Right atrium auricular region (tissue), 2 donors: ENCODE data around the gene CYP26A1. TPM values are rescaled to one million over a fixed set of nuclear protein-coding genes. Genes with fewer than 3 reads are reported as not detected.

Experiments used
- DNase-seq: peaks from one replicate; pipeline ENCODE4 v3.0.0-alpha.2; 2019; ENCODE audit warnings: low spot score
- H3K27ac ChIP-seq, 2 donors: fragments of 200-600 bp; sonication (generic); 1 replicate in 1 of 2; 2 replicates in 1 of 2; pipeline ENCODE4 v1.5.1; 2016 to 2019
- H3K27me3 ChIP-seq, 2 donors: fragments of 200-600 bp; sonication (generic); one replicate each; pipeline versions ENCODE4 v1.5.1 to v1.6.0; 2017 to 2019
- H3K36me3 ChIP-seq: fragments of 200-600 bp; sonication (generic); one replicate; pipeline ENCODE4 v1.5.1; 2016
- H3K4me1 ChIP-seq, 2 donors: fragments of 200-600 bp; sonication (generic); one replicate each; pipeline versions ENCODE4 v1.5.1 to v1.6.0; 2017 to 2019
- H3K4me3 ChIP-seq, 2 donors: fragments of 200-600 bp; sonication (generic); 1 replicate in 1 of 2; 2 replicates in 1 of 2; pipeline ENCODE4 v1.5.1; 2017 to 2019; ENCODE audit warnings: mild to moderate bottlenecking in 1 of 2, moderate library complexity in 1 of 2
- H3K9me3 ChIP-seq, 2 donors: fragments of 200-600 bp; sonication (generic); one replicate each; pipeline ENCODE4 v1.5.1; 2019
- total RNA-seq, 2 donors: library from RNA; depleted of rRNA; stranded (reverse); fragments of >200 nt; gene quantifications; one replicate each; pipeline ENCODE4 v1.1.0, GENCODE V29; 2016
- TF ChIP-seq, protein P1 (sequence below), 2 donors: fragments of 200-600 bp; sonication (generic); IDR thresholded peaks; one replicate each; pipeline ENCODE4 v1.5.1; 2019; ENCODE audit warnings: antibody characterized with exemption in 2 of 2

Gene CYP26A1
- total RNA-seq, 2 donors from 2014 or later: not detected

- Histone ChIP-seq H3K4me3 (peak overlapping the region in 1 of 2 donors; percentile 34), H3K27ac (no peak overlapping the region), H3K27me3 (peaks cover 9 to 35% of the 10 kb centered on the region in 2 donors), H3K36me3 (no peaks in the 10 kb centered on the region), H3K9me3 (no peaks in the 10 kb centered on the region), H3K4me1 (peaks cover 0 to 45% of the 10 kb centered on the region in 2 donors)
- TF ChIP-seq, protein P1, sequence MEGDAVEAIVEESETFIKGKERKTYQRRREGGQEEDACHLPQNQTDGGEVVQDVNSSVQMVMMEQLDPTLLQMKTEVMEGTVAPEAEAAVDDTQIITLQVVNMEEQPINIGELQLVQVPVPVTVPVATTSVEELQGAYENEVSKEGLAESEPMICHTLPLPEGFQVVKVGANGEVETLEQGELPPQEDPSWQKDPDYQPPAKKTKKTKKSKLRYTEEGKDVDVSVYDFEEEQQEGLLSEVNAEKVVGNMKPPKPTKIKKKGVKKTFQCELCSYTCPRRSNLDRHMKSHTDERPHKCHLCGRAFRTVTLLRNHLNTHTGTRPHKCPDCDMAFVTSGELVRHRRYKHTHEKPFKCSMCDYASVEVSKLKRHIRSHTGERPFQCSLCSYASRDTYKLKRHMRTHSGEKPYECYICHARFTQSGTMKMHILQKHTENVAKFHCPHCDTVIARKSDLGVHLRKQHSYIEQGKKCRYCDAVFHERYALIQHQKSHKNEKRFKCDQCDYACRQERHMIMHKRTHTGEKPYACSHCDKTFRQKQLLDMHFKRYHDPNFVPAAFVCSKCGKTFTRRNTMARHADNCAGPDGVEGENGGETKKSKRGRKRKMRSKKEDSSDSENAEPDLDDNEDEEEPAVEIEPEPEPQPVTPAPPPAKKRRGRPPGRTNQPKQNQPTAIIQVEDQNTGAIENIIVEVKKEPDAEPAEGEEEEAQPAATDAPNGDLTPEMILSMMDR (IDR thresholded peaks at IDR 0.05): no peak
- peak; percentile 42 for DNase-seq
These were observed 10.3 kb upstream of the CYP26A1 start for GRCh38 chr10:93063144-93063976.

DNA sequence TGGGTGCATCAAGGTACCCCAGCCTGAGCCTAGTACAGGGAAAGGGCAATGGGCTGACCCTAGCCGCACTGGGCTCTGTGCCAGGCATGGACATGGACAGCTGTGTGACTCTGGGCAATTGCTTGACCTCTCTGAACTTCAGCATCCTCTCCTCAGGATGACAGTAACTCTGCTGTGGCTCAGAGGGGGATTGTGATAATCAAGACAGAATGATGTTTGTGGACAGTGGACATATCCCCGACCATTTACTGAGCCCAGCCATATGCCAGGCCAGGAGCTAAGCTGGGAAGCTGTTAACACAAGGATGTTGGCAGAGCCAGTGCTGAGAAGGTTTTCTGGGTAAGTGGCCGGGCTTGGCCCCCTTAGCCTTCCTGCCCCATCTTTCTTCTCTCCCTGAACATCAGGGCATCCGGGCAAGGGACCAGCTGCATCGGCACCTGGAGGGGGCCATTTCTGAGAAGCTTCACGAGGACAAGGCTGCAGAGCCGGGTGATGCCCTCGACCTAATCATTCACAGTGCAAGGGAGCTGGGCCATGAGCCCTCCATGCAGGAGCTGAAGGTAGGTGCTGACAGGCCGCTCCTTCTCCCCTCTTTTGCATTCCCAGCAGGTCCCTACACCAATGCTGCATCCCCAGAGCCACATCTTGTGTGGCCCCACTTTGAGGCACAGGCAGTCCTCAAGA is 9.6 kb upstream of the CYP26A1 start:
- peak; percentile 34 for DNase-seq
- no peaks in the 10 kb centered on the region for H3K36me3 ChIP-seq
- H3K9me3 ChIP-seq: no peaks in the 10 kb centered on the region
- TF ChIP-seq, protein P1 (IDR thresholded peaks at IDR 0.05): no peak
- peaks cover 9 to 40% of the 10 kb centered on the region in 2 donors for H3K27me3 ChIP-seq
- H3K27ac ChIP-seq: no peak overlapping the region
- no peak overlapping the region for H3K4me3 ChIP-seq
- H3K4me1 ChIP-seq: peaks cover 0 to 51% of the 10 kb centered on the region in 2 donors

DNA sequence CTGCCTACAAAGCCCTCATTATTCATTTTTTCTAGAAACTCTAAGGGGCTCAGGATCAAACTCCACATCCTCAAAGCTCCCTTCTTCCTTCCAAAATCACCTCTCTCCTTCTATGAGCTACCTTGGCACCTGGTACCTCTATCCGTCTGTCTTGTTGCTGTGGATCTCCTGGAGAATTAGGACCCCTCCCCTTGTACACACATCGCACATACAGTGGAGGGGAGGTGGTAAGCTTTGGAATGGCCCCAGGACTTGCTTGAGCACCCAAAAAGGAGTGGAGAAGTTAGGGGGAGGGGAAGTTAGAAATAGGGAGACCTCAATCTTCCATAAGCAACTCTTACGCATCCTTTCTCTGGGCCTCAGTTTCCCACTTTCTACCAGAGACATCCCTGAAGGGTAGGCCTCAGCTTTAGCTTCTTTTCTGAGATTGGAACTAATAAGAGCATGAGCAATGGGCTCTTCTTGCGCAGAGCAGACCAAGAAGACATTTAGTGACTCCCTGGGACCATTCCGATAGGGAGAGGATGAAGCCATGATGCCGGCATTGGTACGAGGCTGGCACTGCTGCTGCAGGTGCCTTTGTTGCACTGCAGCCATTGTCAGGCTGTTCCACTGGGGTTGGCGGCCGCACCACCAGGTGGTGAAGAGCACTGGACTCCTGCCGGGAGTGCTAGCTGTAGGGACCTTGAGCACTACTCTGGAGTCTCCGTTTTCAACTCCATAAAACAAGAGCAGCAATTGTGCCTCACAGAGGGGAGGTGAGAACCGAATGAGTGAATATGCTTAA is 8.6 kb upstream of the CYP26A1 start:
- Histone ChIP-seq H3K4me3 (no peak overlapping the region), H3K9me3 (no peaks in the 10 kb centered on the region), H3K27me3 (peaks cover 3 to 40% of the 10 kb centered on the region in 2 donors), H3K36me3 (no peaks in the 10 kb centered on the region), H3K4me1 (peaks cover 0 to 50% of the 10 kb centered on the region in 2 donors), H3K27ac (no peak overlapping the region)
- TF ChIP-seq, protein P1 (IDR thresholded peaks at IDR 0.05): no peak
- DNase-seq: peak; percentile 5

DNA sequence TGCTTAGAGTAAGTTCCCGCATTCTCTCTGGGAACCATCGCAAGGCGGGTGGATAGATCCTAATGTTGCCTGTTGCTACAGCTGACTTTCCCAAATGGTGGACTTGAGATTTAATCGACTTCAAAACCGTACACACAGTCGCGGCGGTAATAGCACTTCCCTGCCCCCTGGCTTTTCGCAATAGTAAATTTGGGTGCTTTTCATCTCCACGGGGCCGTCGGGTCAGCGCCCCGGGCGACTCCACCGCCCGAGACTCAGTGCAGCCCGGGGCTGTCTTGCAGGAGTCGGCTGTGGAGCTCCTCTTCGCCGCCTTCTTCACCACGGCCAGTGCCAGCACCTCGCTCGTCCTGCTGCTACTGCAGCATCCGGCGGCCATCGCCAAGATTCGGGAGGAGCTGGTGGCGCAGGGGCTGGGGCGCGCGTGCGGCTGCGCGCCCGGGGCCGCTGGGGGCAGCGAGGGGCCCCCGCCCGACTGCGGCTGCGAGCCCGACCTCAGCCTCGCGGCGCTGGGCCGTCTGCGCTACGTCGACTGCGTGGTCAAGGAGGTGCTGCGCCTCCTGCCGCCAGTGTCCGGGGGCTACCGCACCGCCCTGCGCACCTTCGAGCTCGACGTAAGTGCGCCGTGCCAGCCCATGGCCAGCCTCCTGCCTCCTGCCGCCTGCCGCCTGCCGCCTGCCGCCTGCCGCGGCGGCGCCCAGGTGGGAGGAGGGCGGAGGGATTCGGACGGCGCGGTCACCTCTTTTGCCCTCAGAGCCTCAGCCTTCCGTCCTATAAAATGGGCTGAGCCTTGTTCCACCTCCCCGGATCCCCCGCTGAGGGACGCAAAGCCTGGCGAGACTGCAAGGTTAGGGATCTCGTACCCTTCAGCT is 7.8 kb upstream of the CYP26A1 start:
- H3K27me3 ChIP-seq: peaks cover 2 to 40% of the 10 kb centered on the region in 2 donors
- H3K4me3 ChIP-seq: peak overlapping the region in 1 of 2 donors; percentile 10
- H3K27ac ChIP-seq: no peak overlapping the region
- H3K4me1 ChIP-seq: peaks cover 0 to 41% of the 10 kb centered on the region in 2 donors
- TF ChIP-seq, protein P1 (IDR thresholded peaks at IDR 0.05): no peak
- H3K9me3 ChIP-seq: no peaks in the 10 kb centered on the region
- DNase-seq: peak; percentile 21
- H3K36me3 ChIP-seq: no peaks in the 10 kb centered on the region

DNA sequence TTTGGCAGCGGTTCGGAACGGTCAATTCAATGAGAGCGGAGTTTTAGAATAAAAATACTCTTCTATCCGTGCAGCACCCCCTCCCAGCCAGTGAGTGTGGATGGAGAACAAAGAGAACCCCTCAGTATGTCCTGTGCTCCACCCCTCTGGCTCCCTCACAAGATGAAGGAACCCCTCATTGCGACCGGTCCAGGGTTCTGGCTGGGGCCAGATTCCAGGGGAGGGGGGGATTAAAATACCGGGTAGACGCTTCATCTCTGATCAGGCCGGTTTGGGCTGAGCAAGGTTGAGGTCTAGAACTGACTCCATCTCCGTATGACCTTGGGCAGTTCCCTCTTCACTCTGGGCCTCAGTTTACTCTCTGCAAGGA is 7.2 kb upstream of the CYP26A1 start:
- H3K9me3 ChIP-seq: no peaks in the 10 kb centered on the region
- peak; percentile 13 for DNase-seq
- H3K4me3 ChIP-seq: no peak overlapping the region
- H3K36me3 ChIP-seq: no peaks in the 10 kb centered on the region
- TF ChIP-seq, protein P1 (IDR thresholded peaks at IDR 0.05): no peak
- H3K27ac ChIP-seq: no peak overlapping the region
- peaks cover 0 to 35% of the 10 kb centered on the region in 2 donors for H3K4me1 ChIP-seq
- H3K27me3 ChIP-seq: peaks cover 0 to 40% of the 10 kb centered on the region in 2 donors
